HK-2 (cell line): ENCODE results near the gene MC3R.

Experiments
- DNase-seq: peaks from one replicate; pipeline ENCODE4 v3.0.0-alpha.2; 2018; ENCODE audit not compliant: unreplicated experiment

Gene MC3R

DNA sequence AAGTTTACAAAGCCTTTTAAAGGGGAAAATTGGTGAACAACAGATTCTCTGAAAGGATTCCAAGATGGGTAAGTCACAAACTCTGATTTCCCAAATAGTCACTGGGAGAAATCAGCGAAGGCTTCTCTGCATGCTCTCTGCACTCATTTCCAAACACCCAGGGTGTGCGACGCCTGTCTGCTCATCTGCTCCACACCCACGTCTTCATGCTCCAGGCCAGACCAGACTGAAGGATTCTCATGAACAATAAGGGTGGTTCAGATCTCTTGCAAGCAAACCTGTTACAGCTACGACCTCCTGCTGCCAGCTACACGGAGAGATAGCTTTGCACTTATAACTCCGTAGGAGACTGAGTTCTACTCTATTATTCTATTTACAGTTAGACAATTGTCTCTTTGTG is 1.4 kb downstream of the MC3R start:
- no peak for DNase-seq

DNA sequence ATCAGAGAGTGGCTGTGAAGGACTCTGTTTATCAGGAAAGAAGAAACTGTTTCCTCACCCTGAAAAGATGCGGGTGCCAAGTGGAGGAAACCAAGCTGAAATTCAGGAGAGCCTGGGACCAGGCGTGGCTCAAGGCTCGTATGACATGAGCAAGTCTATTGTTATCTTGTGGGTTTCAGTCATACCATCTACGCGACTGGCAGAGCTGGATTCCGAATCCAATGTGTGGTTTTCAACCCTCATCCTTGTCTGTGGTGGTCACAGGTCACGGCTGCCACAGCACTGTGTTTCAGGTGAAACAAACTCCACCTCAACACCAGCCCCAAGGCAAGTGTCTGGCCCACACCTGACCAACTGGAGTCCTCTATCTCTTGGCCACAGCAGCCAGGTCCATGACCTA is 9.1 kb downstream of the MC3R start:
- DNase-seq = no peak

DNA sequence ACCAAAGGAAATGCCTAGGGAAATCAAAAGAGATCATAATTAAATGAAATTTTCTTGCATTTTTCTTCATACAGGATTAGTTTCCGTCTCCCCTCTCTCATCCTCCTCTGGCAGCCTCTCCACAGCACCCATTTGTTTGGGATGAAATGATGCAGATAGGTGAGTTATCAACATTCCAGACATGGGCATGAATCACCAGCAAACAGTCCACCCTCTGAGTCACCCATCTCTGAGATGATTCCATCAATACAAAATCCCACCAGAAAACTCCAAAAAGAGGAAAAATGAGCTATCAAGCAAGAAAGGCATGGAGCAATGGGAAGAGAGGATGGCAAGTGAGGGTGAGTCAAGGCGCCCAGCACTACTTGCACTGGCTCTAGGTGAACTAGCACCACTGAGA is 11.4 kb downstream of the MC3R start:
- no peak for DNase-seq

DNA sequence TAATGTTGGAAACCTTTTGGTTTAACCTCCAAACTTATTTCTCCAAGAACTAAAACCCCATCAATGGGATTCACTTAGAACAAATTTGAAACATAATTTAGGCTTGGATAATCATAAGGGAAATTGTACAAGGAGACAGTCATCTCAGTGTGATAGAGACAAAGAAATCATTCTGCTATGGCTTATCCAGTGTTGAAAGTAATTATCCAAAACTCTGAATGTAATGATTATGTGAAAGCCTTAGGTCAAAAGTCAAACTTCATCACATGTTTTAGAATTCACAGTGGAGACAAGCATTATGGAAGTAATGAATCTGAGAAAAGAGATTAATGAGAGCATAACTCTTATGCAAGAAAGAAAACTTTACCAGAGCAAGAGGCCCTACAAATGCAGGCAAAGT is 20.0 kb downstream of the MC3R start:
- DNase-seq = no peak

DNA sequence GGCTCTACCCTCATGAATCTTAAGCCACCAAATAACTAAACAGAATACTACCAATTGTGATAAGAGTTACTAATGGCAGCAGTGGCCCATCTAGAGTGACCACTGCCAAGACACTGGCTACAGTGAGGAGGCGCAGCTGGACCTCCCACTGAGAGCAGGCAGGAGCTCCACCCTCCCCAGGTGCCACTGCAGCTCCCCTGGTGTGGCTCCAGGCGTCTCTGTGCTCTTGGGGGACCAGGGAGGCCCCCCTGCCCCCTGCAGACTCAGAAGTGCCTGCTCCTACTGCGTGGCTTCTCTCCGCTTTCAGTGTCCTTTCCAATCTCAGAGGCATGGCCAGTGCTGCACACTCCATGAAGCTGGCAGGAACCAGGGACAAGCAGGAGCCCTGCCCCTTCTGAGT is 23.4 kb downstream of the MC3R start:
- no peak for DNase-seq

DNA sequence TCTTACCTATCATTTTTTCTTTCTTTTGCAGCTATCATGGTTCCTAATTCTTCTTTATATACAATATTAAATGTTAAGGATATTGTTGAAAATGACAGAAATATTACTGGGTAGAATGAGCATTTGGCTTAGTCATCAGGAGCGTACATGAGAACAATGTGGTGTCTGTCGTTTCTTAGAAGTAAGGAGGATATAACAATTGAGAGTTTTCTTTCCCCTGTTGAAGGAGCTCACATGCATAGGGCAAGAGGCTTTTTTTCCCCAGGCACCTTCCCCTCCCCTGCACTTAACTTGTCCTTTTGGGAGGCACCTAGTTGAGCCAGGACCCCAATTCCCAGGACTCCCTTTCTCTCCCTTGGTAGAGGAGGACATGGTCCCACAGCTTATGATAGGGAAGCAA is 25.0 kb downstream of the MC3R start:
- no peak for DNase-seq

DNA sequence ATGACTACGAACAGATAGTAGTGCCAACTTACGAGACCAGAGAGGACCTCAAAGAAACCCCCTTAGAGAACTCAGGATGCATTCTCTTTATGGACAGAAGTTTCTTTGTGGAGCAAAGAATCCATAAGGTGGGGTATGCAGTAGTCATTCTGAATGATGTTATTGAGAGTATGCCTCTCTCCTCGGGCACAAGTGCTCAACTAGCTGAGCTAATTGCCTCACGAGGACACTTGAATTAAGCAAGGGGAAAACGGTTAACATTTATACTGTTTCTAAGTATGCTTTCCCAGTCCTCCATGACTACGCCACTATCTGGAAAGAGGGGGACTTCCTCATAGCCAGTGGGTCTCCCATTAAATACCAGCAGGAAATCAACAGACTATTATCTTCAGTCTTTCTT is 25.6 kb downstream of the MC3R start:
- no peak for DNase-seq

DNA sequence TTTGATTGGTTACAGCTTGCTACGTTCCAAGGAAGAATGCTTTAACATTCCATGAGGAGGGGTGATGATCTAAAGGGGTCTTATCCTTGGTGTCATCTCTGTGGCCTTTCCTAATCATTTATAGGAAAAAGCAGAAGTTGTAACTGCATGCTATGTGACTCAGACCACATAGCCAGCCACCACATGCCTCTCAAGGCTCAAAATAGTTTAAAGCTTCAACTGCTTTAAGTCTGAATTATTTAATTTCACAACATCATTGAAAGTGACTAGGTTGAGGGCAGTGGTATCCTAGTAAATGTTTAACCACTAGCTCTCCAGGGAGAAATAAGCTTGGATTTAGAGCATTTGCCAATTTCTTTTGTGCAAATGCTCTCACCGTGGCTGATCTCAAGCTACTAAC is 29.7 kb downstream of the MC3R start:
- DNase-seq = no peak

DNA sequence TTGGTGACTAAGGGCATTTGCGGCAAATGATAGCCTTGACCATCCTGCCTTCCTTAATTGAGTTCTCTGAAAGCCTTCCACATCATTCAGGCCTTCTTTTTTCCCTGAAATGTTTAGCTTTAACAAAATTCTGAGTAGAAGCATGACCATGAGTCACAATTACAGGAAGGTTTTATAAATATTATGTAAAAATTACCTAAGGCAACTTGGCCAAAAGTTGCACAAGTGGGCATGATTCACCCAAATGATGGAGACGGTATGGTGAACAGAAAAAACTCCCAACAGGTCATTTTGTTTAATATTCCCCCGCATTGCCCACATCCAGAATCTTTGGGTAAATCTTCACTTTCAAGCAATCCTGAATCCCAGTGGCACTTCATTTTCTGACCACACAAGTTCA is 37.0 kb downstream of the MC3R start:
- no peak for DNase-seq

DNA sequence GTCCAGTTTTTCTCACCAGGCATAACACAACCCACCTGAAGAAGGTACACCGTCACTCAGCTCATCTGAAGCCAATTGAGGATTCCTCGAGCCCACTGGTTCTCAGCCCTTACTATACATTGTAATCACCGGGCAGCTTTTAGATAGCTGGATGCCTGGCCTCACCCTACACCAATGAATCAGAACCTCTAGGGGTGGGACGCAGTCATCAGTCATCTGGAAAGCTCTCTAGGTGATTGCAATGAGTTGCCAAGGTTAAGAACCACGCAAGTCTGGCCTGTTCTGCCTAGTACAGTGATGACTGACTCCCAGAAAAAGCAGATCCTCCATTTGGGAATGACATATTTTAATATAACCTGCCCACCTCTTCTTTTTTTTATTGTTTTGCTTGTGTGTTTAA is 41.1 kb downstream of the MC3R start:
- no peak for DNase-seq

DNA sequence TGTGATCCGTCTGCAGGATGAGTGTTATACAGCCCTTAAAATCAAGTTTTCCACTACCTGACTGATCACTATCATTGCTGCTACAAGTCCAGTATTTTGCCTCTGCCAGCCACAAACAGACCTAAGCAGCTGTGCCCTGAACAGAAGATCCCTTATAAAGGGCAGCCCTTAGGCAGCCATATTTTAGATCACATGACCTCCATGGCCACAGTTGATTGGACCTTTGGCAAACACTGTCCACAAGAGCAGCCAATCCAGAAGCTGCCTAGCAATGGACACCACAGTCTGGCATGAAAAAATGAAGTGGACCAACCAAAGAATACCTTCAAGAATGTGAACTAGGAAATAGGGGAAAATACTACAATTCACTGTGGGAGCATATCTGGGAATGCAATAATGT is 50.8 kb downstream of the MC3R start:
- DNase-seq = no peak
